Measurements from ENCODE around the gene GOLGA6C.
"Not testable (repeated sequence)": the region's sequence is repeated elsewhere in the genome, so short reads cannot be mapped to it uniquely, and the experiment has no call there.

Gene GOLGA6C

DNA sequence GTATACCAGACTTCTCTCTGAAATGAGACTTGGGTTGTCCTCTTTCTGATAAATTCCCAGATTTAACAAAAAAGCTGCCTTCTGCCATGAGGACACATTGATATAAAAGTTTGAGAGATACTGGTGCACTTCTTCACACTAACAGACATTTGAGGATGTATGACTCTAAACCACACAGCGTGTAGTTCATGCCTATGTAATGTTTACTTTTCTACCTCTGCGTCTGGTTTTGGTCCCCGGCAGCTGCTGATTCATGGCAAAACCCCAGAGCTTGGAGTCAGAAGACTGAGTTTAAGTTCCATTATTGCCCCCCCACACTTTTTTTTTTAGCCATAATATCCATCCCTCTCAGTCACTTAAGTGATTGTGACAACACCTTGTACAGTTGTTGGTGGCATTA, 1.7 kb downstream of the GOLGA6C start:
- not testable (repeated sequence) for DNase-seq

DNA sequence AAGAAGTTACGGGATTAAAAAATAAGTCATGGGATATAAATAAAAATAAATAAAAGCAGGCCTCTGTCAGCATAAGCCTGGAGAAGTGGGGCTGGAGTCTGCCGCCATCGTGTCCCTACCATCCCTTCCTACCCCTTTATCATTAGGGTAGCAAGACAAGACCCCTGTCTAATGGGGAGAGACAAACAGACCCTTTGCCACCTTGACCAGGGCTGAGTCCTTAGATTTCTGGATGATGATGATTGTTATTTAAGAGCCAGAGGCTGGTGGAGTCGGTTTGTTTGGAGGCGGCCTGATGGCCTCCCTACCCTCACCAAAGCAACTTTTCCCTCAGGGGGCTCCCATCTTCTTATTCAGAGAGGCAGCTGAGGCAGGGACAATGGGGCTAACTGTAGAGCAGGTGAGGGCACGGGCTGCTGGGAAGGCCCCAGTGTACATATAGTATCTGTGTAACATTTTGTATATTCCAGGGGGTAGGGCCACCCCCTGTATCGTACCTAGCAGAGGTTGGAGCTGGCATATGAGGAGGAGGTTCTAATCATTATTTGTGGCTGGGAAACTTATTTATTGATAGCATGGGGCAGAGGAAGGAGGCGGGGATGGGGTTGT, 15.7 kb downstream of the GOLGA6C start:
- not testable (repeated sequence) for DNase-seq

GRCh38 chr15:75274509-75275107, 16.5 kb downstream of the GOLGA6C start:
- DNase-seq: peak; percentile 34

- peak; percentile 7 for DNase-seq
Measured at GRCh38 chr15:75275617-75276016, 17.5 kb downstream of the GOLGA6C start.

- peak; percentile 2 for DNase-seq
Measured at GRCh38 chr15:75278497-75278896, 20.4 kb downstream of the GOLGA6C start.

- DNase-seq: not testable (repeated sequence)
Measured at GRCh38 chr15:75282572-75282971, 24.4 kb downstream of the GOLGA6C start, which contains the start of gene GOLGA6D. Gene GOLGA6D, plus strand, starts transcription at chr15:75282835. Its CDS starts 41 bp downstream, at chr15:75282876.

GRCh38 chr15:75284152-75284551, 26.0 kb downstream of the GOLGA6C start:
- DNase-seq: not testable (repeated sequence)

GRCh38 chr15:75293660-75294059, 35.5 kb downstream of the GOLGA6C start:
- DNase-seq: not testable (repeated sequence)

GRCh38 chr15:75298541-75299310, 40.6 kb downstream of the GOLGA6C start:
- DNase-seq: not testable (repeated sequence)

DNA sequence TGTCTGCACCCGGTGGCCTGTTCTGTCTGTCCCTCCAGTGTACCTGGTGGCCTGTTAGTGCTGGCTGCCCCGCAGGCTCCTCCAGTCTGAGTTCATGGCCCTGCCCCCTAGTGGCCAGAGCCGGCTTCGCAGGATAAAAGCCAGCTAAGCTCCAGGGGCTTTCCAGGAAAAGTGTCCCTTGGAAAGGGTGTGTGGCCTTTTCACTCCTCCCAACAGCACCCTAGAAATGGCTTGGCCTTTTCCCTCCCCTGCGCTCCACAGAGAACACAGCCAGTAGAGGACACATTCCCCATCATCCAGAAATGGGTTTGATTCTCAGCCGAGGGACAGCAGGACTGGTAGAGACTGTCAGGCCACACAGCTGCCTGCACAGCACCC, 41.2 kb downstream of the GOLGA6C start:
- not testable (repeated sequence) for DNase-seq

DNA sequence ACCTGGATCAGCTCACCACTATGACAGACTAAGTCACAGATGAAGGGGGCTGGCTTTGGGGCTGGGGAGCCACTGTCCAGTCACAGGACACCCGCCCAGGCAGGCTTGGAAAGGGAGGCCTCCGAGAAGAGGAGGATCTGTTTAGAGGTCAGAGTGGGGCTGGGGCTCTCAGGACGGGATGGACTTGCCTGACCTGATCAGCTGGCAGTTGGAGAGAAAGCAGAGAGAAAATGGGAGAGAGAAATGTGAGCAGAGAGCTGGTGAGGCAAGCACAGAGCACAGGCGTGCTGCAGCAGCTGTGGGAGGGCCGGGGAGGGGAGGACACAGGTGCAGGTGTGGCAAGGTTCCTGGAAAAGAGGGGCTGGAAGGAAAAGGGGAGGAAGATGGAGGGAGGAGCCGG, 41.9 kb downstream of the GOLGA6C start:
- DNase-seq: not testable (repeated sequence)

GRCh38 chr15:75302318-75302717, 44.2 kb downstream of the GOLGA6C start:
- no peak for DNase-seq

DNA sequence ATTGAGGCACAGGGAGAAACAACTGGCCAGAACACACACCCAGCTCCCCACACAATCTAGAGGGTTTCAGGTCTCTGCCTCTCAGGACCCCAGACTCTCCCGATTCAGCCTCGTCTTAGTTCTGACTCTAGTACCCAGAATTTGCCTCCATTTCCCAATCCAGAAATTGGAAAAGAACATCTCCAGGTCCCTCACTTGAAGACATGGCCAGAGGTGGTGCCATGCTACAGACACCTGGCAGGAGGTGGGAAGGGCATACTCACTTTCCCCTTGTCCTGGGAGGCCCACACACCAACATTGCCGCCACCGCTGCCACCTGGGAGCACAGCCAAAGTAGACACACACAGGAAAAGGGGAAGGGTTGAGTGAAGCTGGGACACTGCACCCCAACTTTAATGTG, 44.6 kb downstream of the GOLGA6C start:
- not testable (repeated sequence) for DNase-seq

GRCh38 chr15:75306188-75306587, 48.1 kb downstream of the GOLGA6C start:
- DNase-seq: no peak

DNA sequence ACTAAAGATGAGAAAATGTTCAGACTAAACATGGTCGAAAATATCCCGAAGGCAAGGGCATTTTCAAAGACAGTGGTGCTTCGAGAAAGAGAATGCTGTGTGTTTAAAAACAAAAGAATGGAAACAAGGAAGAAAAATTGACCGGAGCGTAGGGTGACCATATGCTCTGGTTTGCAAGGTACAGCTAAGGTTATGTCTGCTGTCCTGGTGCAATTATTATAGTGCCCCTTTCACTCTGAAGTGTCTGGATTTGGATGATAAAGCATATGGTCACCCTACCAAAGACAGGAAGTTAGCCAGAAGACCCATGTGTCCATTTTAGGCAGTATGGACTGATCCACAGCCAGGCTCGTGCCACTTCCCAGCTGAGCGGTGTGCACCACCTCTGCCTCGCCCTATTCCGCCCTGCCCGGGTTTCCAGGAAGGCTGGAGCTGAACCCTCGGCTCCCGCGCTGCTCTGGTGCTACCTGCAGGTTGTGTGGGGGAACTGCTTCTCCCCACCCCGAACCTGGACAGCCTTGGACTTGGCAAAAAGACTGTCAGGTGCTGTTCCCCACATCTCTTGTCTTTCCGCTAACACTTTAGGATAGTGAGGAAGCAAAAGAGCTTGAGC, 49.8 kb downstream of the GOLGA6C start:
- DNase-seq: no peak

DNA sequence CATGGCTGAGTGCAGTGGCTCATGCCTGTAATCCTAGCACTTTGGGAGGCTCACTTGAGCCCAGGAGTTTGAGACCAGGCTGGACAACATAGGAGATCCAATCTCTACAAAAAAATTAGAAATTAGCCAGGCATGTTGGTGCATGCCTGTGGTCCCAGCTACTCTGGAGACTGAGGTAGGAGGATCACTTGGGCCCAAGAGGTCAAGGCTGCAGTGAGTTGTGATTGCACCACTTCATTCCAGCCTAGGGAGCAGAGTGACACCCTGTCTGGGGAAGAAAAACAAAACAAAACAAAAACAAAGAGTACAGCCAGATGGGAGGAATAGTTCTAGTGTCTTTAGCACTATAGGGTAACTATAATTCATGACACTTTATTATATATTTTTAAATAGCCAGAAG, 51.6 kb downstream of the GOLGA6C start:
- no peak for DNase-seq

DNA sequence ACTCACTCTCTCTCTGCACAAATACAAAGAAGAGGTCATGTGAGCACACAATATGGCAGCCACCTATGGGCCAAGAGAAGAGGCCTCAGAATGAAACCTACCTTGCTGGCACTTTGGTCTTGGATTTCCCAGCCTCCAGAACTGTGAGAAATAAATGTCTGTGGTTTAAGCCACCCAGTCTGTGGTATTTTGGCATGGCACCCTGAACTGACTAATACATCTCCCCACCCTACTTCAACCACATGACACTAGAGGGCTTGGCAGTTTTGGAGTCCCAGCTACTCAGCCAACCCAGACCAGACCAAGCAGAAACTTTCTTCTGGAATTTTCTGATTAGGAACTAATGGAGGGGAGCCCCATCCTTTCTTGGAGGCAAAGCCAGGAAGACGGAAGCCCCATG, 54.4 kb downstream of the GOLGA6C start:
- DNase-seq: not testable (repeated sequence)

DNA sequence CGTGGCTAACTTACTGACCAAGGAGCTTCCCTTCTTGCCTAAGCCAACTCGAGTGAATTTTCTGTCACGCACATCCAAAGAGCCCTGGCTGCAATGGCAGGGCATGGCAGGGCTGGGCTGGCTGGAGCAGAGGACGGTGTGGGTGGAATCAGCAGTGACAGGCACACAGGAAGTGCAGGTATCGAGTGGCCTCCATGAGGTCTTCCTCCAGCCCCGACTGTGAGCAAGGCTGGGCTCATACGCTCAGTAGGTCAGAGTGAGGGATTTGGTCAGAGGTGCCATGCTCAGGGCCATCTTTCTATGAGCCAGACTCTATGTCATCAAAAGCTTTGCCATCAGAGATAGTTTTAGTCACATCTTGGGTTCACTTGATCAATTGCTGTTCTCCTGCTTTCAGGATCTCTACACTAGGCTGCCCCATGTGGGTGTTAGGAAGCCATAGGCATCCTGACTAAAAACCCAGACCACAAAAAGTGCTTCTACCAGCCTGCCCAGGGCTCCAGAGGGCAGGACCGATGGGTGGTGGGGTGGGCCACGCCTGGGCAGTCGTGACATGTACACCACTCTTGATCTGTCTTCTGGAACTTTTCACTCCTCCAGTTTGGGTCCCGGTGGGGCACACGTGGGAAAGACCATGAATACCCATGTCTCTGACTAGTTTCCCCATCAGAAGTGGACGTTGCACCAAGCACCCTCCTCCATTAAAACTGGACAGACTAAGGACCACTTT, 55.1 kb downstream of the GOLGA6C start:
- no peak for DNase-seq

- DNase-seq: no peak
Measured at GRCh38 chr15:75314552-75315290, 56.6 kb downstream of the GOLGA6C start.

DNA sequence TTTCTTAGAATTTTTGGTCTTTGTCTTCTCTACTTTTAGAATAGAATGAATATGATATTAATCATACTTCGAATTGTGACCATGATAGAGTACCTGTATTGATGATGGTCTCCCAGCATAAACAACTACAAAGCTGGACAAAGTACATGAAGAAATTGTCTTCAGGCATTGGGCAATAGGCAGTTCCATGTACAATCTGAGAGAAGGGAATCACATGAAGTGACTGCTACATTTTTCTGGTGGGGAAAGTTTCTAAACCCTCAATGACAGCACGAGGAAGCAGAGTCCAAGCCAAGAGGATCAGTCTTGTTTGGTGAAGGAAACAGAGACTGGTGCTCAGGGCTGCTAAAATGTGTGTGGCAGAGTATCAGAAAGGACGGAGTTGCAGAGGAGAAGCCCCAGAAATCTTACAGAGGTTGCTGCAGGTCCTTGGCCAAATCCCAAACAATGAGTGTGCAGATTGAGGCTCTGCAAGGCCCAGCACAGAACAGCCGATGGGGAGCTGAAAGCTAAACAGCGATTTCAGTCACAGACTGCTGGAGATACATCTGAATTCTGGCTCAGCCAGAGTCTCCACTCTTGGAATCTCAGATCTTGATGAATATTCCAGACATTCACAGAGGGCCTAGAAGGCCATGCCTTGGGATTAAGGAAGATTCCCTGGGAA, 61.2 kb downstream of the GOLGA6C start:
- DNase-seq: not testable (repeated sequence)

Data from femur (tissue), 1 donor.